ENCODE measurements around the gene LAMC2. TPM values are rescaled to one million over a fixed set of nuclear protein-coding genes. Genes with fewer than 3 reads are reported as not detected.
A peak's percentile ranks its signal among the peaks of the same experiment; 100 is the strongest.

LAMC2 gene
- total RNA-seq, 1 donor from 2014 or later: 14.8 TPM

- no peaks in the 10 kb centered on the region for H3K27me3 Mint-ChIP-seq
- H3K27ac Mint-ChIP-seq: no peak overlapping the region
- no peak for TF ChIP-seq CTCF (conservative IDR thresholded peaks at IDR 0.05)
- H3K4me3 Mint-ChIP-seq: no peak overlapping the region
- no peaks in the 10 kb centered on the region for H3K36me3 Mint-ChIP-seq
- H3K9me3 Mint-ChIP-seq: no peaks in the 10 kb centered on the region
- no peak for DNase-seq (ENCODE audit: extremely low spot score, unreplicated experiment)
- peaks cover 18% of the 10 kb centered on the region for H3K4me1 Mint-ChIP-seq (ENCODE audit: unreplicated experiment)
Measured at GRCh38 chr1:183259924-183260323, 73.9 kb downstream of the LAMC2 start.

GRCh38 chr1:183262628-183263200 is 76.7 kb downstream of the LAMC2 start:
- Mint-ChIP-seq H3K4me3 (no peak overlapping the region), H3K27ac (peak overlapping the region; percentile 19), H3K36me3 (no peaks in the 10 kb centered on the region), H3K4me1 (ENCODE audit: unreplicated experiment) (peaks cover 23% of the 10 kb centered on the region), H3K27me3 (no peaks in the 10 kb centered on the region), H3K9me3 (no peaks in the 10 kb centered on the region)
- DNase-seq (ENCODE audit: extremely low spot score, unreplicated experiment): no peak
- no peak for TF ChIP-seq CTCF (conservative IDR thresholded peaks at IDR 0.05)

GRCh38 chr1:183263886-183264602 is 78.0 kb downstream of the LAMC2 start:
- DNase-seq (ENCODE audit: extremely low spot score, unreplicated experiment): no peak
- Mint-ChIP-seq H3K4me1 (ENCODE audit: unreplicated experiment) (peaks cover 18% of the 10 kb centered on the region), H3K27me3 (no peaks in the 10 kb centered on the region), H3K27ac (no peak overlapping the region), H3K36me3 (no peaks in the 10 kb centered on the region), H3K4me3 (no peak overlapping the region), H3K9me3 (no peaks in the 10 kb centered on the region)
- TF ChIP-seq CTCF (conservative IDR thresholded peaks at IDR 0.05): no peak

- TF ChIP-seq CTCF (conservative IDR thresholded peaks at IDR 0.05): no peak
- Mint-ChIP-seq H3K4me1 (ENCODE audit: unreplicated experiment) (peaks cover 30% of the 10 kb centered on the region), H3K27ac (no peak overlapping the region), H3K27me3 (no peaks in the 10 kb centered on the region), H3K4me3 (no peak overlapping the region), H3K36me3 (no peaks in the 10 kb centered on the region), H3K9me3 (no peaks in the 10 kb centered on the region)
- DNase-seq (ENCODE audit: extremely low spot score, unreplicated experiment): no peak
Measured at GRCh38 chr1:183267646-183268431, 81.8 kb downstream of the LAMC2 start.

- DNase-seq (ENCODE audit: extremely low spot score, unreplicated experiment): no peak
- Mint-ChIP-seq H3K27ac (peak overlapping the region; percentile 15), H3K4me3 (peak overlapping the region; percentile 12), H3K36me3 (no peaks in the 10 kb centered on the region), H3K4me1 (ENCODE audit: unreplicated experiment) (peaks cover 25% of the 10 kb centered on the region), H3K27me3 (no peaks in the 10 kb centered on the region), H3K9me3 (no peaks in the 10 kb centered on the region)
- no peak for TF ChIP-seq CTCF (conservative IDR thresholded peaks at IDR 0.05)
Measured at GRCh38 chr1:183270541-183271141, 84.6 kb downstream of the LAMC2 start.

Data from type B pancreatic cell (in vitro differentiated cells).